ENCODE measurements around the gene CSF2RB. TPM values are rescaled to one million over a fixed set of nuclear protein-coding genes. Genes with fewer than 3 reads are reported as not detected.
A peak's percentile ranks its signal among the peaks of the same experiment; 100 is the strongest.

Gene CSF2RB
- total and polyA plus RNA-seq, 10 of the 15 experiments (the other 5 are each of a cell fraction or from before 2014, with no cell fraction given) = 0.82 to 12.5 (median 5.4) TPM

GRCh38 chr22:36873614-36874308 lies 39.7 kb upstream of the CSF2RB start (continued):
- TF ChIP-seq PRDM15 (CRISPR knock-in tag; IDR thresholded peaks at IDR 0.05) = no peak
- no peak for TF ChIP-seq BCLAF1 (IDR thresholded peaks at IDR 0.05)
- no peak for TF ChIP-seq KDM1A (IDR thresholded peaks at IDR 0.05; ENCODE audit: borderline replicate concordance)
- no peak for TF ChIP-seq FOXK2 (IDR thresholded peaks at IDR 0.05)
- TF ChIP-seq IRF4 (IDR thresholded peaks at IDR 0.05; ENCODE audit: low read depth, low read length) = peak; percentile 68; the same call in 1 of the 2 replicates
- TF ChIP-seq CEBPB (IDR thresholded peaks at IDR 0.05; ENCODE audit: borderline replicate concordance in 1 of 2, low read depth in 2 of 2, low read length in 2 of 2) = no peak
- peak; percentile 71; the same call in 1 of the 2 replicates for TF ChIP-seq GATAD2B (conservative IDR thresholded peaks at IDR 0.05; ENCODE audit: low read depth)
- peak; percentile 63; the same call in 1 of the 2 replicates for TF ChIP-seq ZNF687 (IDR thresholded peaks at IDR 0.05)
- TF ChIP-seq RELA (IDR thresholded peaks at IDR 0.05; ENCODE audit: borderline replicate concordance, partially characterized antibody) = peak; percentile 89
- no peak for TF ChIP-seq NR2C2 (IDR thresholded peaks at IDR 0.05; ENCODE audit: borderline replicate concordance, control insufficient read depth, insufficient read length, low read depth)
- TF ChIP-seq PML (IDR thresholded peaks at IDR 0.05; ENCODE audit: low read length) = no peak
- no peak for TF ChIP-seq ZBTB40 (IDR thresholded peaks at IDR 0.05; ENCODE audit: borderline replicate concordance)
- TF ChIP-seq SMAD1 (IDR thresholded peaks at IDR 0.05; ENCODE audit: low read depth, partially characterized antibody) = no peak

All from GM12878 (cell line).